SK-N-SH (cell line): ENCODE measurements around the gene RAB34. TPM values are rescaled to one million over a fixed set of nuclear protein-coding genes. Genes with fewer than 3 reads are reported as not detected.

Experiments used
- CTCF ChIA-PET: fragments of 300-600, 350-600 bp; formaldehyde crosslinking; extraction: SDS; loops from one replicate; lab custom pipeline; 2021; lab: Yijun Ruan, JAX
- POLR2A ChIA-PET: fragments of 350-600 bp; sonication (Branson Sonifier 250); formaldehyde crosslinking; extraction: SDS; loops from one replicate; lab custom pipeline; 2020; ENCODE audit warnings: antibody characterized with exemption, inconsistent platforms; lab: Yijun Ruan, JAX
- DNase-seq: peaks from one replicate; pipeline ENCODE4 v3.0.0; 2012
- H2AFZ ChIP-seq: fragments of 200-600 bp; sonication (generic); 2 replicates; pipeline ENCODE4 v1.8.1; 2016; ENCODE audit warnings: antibody characterized with exemption, mild to moderate bottlenecking, low read depth
- H3F3A ChIP-seq: fragments of 200-600 bp; sonication (generic); replicated peaks from 2 replicates; pipeline ENCODE3; 2016; ENCODE audit warnings: antibody characterized with exemption, mild to moderate bottlenecking; ENCODE audit not compliant: insufficient read depth
- H3K27ac ChIP-seq, 2 experiments: fragments of 200-500 bp in 1 of 2; fragments of 200-600 bp in 1 of 2; sonication (Bioruptor generic) in 1 of 2; sonication (generic), shearing (Covaris generic) in 1 of 2; 2 replicates each; pipeline versions ENCODE4 v1.5.1 to v1.6.1; 2014 to 2016; ENCODE audit warnings: low read depth in 2 of 2, inconsistent platforms in 1 of 2, low read length in 1 of 2, mild to moderate bottlenecking in 1 of 2, mixed read lengths in 1 of 2
- H3K27me3 ChIP-seq: fragments of 200-600 bp; sonication (generic), shearing (Covaris generic); 2 replicates; pipeline ENCODE4 v1.6.1; 2016; ENCODE audit warnings: mixed run types; ENCODE audit not compliant: insufficient read depth
- H3K36me3 ChIP-seq, 2 experiments: fragments of 200-500 bp in 1 of 2; fragments of 200-600 bp in 1 of 2; sonication (Bioruptor generic) in 1 of 2; sonication (generic) in 1 of 2; replicated peaks in 1 of 2; 2 replicates each; pipeline versions ENCODE3 to v1.5.1; 2014 to 2016; ENCODE audit warnings: low read length in 1 of 2, mild to moderate bottlenecking in 1 of 2; ENCODE audit not compliant: insufficient read depth in 2 of 2, control insufficient read depth in 1 of 2
- H3K4me1 ChIP-seq, 2 experiments: fragments of 200-500 bp in 1 of 2; fragments of 200-600 bp in 1 of 2; sonication (Bioruptor generic) in 1 of 2; sonication (generic), shearing (Covaris generic) in 1 of 2; 2 replicates each; pipeline versions ENCODE4 v1.5.1 to v1.6.1; 2014 to 2016; ENCODE audit warnings: low read depth in 1 of 2, low read length in 1 of 2, mixed run types in 1 of 2; ENCODE audit not compliant: insufficient read depth in 2 of 2, control insufficient read depth in 1 of 2
- H3K4me2 ChIP-seq: fragments of 200-600 bp; sonication (generic), shearing (Covaris generic); 2 replicates; pipeline ENCODE4 v1.6.1; 2017; ENCODE audit warnings: mixed run types
- H3K4me3 ChIP-seq, 2 experiments: fragments of 200-500 bp in 1 of 2; fragments of 200-600 bp in 1 of 2; sonication (Bioruptor generic) in 1 of 2; sonication (generic), shearing (Covaris generic) in 1 of 2; 2 replicates each; pipeline versions ENCODE4 v1.5.1 to v1.8.1; 2014 to 2016; ENCODE audit warnings: low read depth in 2 of 2, inconsistent platforms in 1 of 2, low read length in 1 of 2, mild to moderate bottlenecking in 1 of 2, mixed read lengths in 1 of 2, moderate library complexity in 1 of 2
- H3K79me2 ChIP-seq: fragments of 200-600 bp; sonication (generic); 2 replicates; pipeline ENCODE4 v1.8.1; 2017; ENCODE audit warnings: mild to moderate bottlenecking; ENCODE audit not compliant: insufficient read depth
- H3K9ac ChIP-seq: fragments of 200-600 bp; sonication (generic); 2 replicates; pipeline ENCODE4 v1.6.1; 2017; ENCODE audit warnings: mixed run types
- H3K9me2 ChIP-seq: fragments of 200-600 bp; sonication (generic); 2 replicates; pipeline ENCODE4 v1.6.1; 2017; ENCODE audit warnings: mixed run types
- H3K9me3 ChIP-seq: fragments of 200-600 bp; sonication (generic); 2 replicates; pipeline ENCODE4 v1.6.1; 2017; ENCODE audit warnings: mixed run types, mild to moderate bottlenecking, moderate library complexity
- H4K20me1 ChIP-seq: fragments of 200-600 bp; sonication (generic); 2 replicates; pipeline ENCODE4 v1.6.1; 2017; ENCODE audit warnings: mild to moderate bottlenecking, mixed run types; ENCODE audit not compliant: insufficient read depth
- CHD2 ChIP-seq: fragments of 150-350 bp; IDR thresholded peaks from 2 replicates; pipeline ENCODE4 v1.6.1; 2018; ENCODE audit warnings: low read length; ENCODE audit not compliant: partially characterized antibody
- CTCF ChIP-seq: fragments of 200-600 bp; sonication (generic); IDR thresholded peaks from 2 replicates; pipeline ENCODE4 v1.6.1; 2017; ENCODE audit warnings: antibody characterized with exemption, mild to moderate bottlenecking, moderate library complexity
- ELF1 ChIP-seq: IDR thresholded peaks from 2 replicates; pipeline ENCODE4 v1.4.0; 2012
- EP300 ChIP-seq, 2 experiments: IDR thresholded peaks; 2 replicates each; pipeline versions ENCODE4 v1.4.0 to v1.6.1; 2012; ENCODE audit warnings: borderline replicate concordance in 1 of 2, low read depth in 1 of 2, low read length in 1 of 2
- FOXM1 ChIP-seq: IDR thresholded peaks from 2 replicates; pipeline ENCODE4 v1.4.0; 2012; ENCODE audit warnings: low read depth, mild to moderate bottlenecking
- MXI1 ChIP-seq: IDR thresholded peaks from 2 replicates; pipeline ENCODE4 v1.6.1; 2012; ENCODE audit warnings: mild to moderate bottlenecking, low read depth, low read length, improper control_type of control experiment
- NFIC ChIP-seq: IDR thresholded peaks from 2 replicates; pipeline ENCODE4 v1.4.0; 2012; ENCODE audit warnings: borderline replicate concordance
- NRF1 ChIP-seq: IDR thresholded peaks from 2 replicates; pipeline ENCODE4 v1.6.1; 2012; ENCODE audit warnings: low read depth, mild to moderate bottlenecking, low read length
- PBX3 ChIP-seq: IDR thresholded peaks from 2 replicates; pipeline ENCODE4; 2012
- POLR2AphosphoS5 ChIP-seq: IDR thresholded peaks from 2 replicates; pipeline ENCODE4 v1.6.1; 2012; ENCODE audit warnings: low read depth, low read length
- RAD21 ChIP-seq: IDR thresholded peaks from 2 replicates; pipeline ENCODE4 v1.6.1; 2012; ENCODE audit warnings: mild to moderate bottlenecking, low read length
- RCOR1 ChIP-seq: fragments of 150-350 bp; IDR thresholded peaks from 2 replicates; pipeline ENCODE4 v1.6.1; 2017; ENCODE audit warnings: antibody characterized with exemption, low read length
- REST ChIP-seq: IDR thresholded peaks from 2 replicates; pipeline ENCODE4 v1.6.1; 2012; ENCODE audit warnings: mild to moderate bottlenecking, low read depth, low read length, moderate library complexity
- RFX5 ChIP-seq: IDR thresholded peaks from 2 replicates; pipeline ENCODE4 v1.6.1; 2012; ENCODE audit warnings: mild to moderate bottlenecking, improper control_type of control experiment, low read length
- SIN3A ChIP-seq: IDR thresholded peaks from 2 replicates; pipeline ENCODE4 v1.6.1; 2012; ENCODE audit warnings: low read depth, mild to moderate bottlenecking, low read length, moderate library complexity, borderline replicate concordance
- SMC3 ChIP-seq: IDR thresholded peaks from 2 replicates; pipeline ENCODE4 v1.6.1; 2012; ENCODE audit warnings: low read depth, low read length, improper control_type of control experiment
- TAF1 ChIP-seq: IDR thresholded peaks from 2 replicates; pipeline ENCODE4 v1.6.1; 2012; ENCODE audit warnings: low read depth, mild to moderate bottlenecking, low read length, moderate library complexity, borderline replicate concordance
- ZBTB33 ChIP-seq: IDR thresholded peaks from 2 replicates; pipeline ENCODE4 v1.4.0; 2012; ENCODE audit warnings: low read depth, borderline replicate concordance
- WGBS: methylation state at CpG from one replicate; pipeline ENCODE4 v1.1.6; 2017; ENCODE audit warnings: low lambda C conversion rate; 5-methylcytosine and 5-hydroxymethylcytosine counted together
- polyA plus RNA-seq, 3 experiments: library from polyadenylated mRNA; depleted of rRNA; stranded (reverse); fragments of >200 nt; gene quantifications; 2 replicates each; pipeline ENCODE4 v1.2.3, GENCODE V29; 2012
- TF ChIP-seq, protein P1 (sequence below): IDR thresholded peaks from 2 replicates; pipeline ENCODE4 v1.4.0; 2012; ENCODE audit warnings: low read depth
- TF ChIP-seq, protein P2 (sequence below): IDR thresholded peaks from 2 replicates; pipeline ENCODE4 v1.4.0; 2012; ENCODE audit warnings: low read depth, borderline replicate concordance

RAB34 gene
- polyA plus RNA-seq, 1 of the 3 experiments (the other 2 are of a cell fraction), result 0.18 TPM

DNA sequence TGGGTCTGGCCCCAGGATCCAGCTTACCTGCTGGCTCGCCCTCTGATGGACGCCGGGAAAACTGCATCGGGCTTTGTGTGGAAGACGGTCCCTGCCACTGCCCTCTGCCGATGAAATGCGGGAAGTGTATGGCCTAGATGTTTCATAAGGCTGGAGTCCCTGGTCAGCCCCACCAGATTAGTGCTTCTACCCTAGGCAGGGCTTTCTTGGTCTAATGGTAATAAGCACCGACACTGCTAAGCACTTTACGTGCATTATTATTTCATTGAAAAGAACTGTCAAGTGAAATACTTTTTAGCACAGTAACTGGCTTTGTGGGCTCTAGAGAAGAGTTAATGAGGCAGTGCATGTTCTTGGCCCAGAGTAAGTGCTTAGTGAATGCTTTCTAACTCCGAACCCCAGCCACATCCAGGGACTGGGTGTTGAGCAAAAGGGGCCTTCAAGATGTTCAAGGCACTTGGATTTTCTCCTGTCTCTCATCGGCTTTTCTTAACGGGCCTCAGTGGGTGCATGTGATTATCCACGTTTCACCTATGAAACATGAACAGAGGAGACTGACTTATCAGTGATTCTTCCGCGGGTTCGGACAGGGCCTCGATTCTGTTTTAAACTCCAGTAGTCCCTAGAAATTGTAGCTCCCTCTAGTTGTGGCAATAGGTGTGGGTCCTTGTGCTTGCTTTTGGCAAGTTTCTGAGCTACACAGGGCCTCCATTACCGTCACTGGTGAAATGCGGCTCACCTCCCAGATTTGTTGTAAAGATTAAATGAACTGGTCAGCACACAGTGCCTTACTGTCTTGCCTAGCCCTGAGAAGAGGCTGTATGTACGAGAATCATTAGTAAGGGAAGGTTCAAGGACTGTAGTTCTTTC lies 32.7 kb upstream of the RAB34 start:
- H2AFZ ChIP-seq, result no peak overlapping the region
- peaks cover 22 to 32% of the 10 kb centered on the region in 2 experiments; a peak in 3 of 4 replicates for H3K4me1 ChIP-seq
- H3K27ac ChIP-seq, result peak overlapping the region; percentile 36 to 44; a peak in 2 of 4 replicates
- no peak overlapping the region for H3K4me2 ChIP-seq
- WGBS, result 37% methylated on average over 20 of the region's 20 CpGs
- H3K27me3 ChIP-seq, result no peaks in the 10 kb centered on the region
- DNase-seq, result peak; percentile 87
- ChIA-PET POLR2A (interaction anchor here (0.6 to 2.9 kb wide), 2 partner anchors 23 to 31 kb away, joined by 3 to 52 read pairs; partner anchors contain the start of genes NEK8, RPL23A and TLCD1), CTCF (interaction anchor here (0.6 to 20.4 kb wide), 29 partner anchors 9 to 213 kb away, joined by 3 to 612 read pairs (median 4); partner anchors contain the start of genes BLTP2, DHRS13, FLOT2 and NEK8)
- peak overlapping the region; percentile 41; the same call in 1 of the 2 replicates for H3K9ac ChIP-seq
- H3K79me2 ChIP-seq, result peaks cover 44% of the 10 kb centered on the region
- peaks cover 27% of the 10 kb centered on the region for H3F3A ChIP-seq
- no peaks in the 10 kb centered on the region for H3K9me2 ChIP-seq
- peaks cover 34 to 41% of the 10 kb centered on the region in 2 experiments for H3K36me3 ChIP-seq
- peak overlapping the region in 1 of 2 experiments; percentile 33; a peak in 1 of 4 replicates for H3K4me3 ChIP-seq
- H3K9me3 ChIP-seq, result no peaks in the 10 kb centered on the region
- TF ChIP-seq ELF1 (no peak), EP300 (IDR thresholded peaks at IDR 0.05; ENCODE audit: borderline replicate concordance in 1 of 2, low read depth in 1 of 2, low read length in 1 of 2) (peak in 1 of 2 experiments; percentile 18; a peak in 1 of 4 replicates), PBX3 (peak; percentile 15; the same call in 1 of the 2 replicates), RCOR1 (peak; percentile 23; the same call in 1 of the 2 replicates), FOXM1 (no peak), RFX5 (peak; percentile 40; the same call in 1 of the 2 replicates), RAD21 (peak; percentile 86), CHD2 (peak; percentile 78), NRF1 (0 out of 2 replicates have a peak, but pooled peaks have one; percentile 5), ZBTB33 (no peak), TAF1 (no peak), CTCF (peak; percentile 97), POLR2AphosphoS5 (peak; percentile 42; the same call in 1 of the 2 replicates), NFIC (no peak), MXI1 (peak; percentile 42; the same call in 1 of the 2 replicates), SIN3A (peak; percentile 72; the same call in 1 of the 2 replicates), REST (no peak), SMC3 (peak; percentile 97)
- TF ChIP-seq, protein P1, sequence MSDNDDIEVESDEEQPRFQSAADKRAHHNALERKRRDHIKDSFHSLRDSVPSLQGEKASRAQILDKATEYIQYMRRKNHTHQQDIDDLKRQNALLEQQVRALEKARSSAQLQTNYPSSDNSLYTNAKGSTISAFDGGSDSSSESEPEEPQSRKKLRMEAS, result peak; percentile 49; the same call in 1 of the 2 replicates
- TF ChIP-seq, protein P2, sequence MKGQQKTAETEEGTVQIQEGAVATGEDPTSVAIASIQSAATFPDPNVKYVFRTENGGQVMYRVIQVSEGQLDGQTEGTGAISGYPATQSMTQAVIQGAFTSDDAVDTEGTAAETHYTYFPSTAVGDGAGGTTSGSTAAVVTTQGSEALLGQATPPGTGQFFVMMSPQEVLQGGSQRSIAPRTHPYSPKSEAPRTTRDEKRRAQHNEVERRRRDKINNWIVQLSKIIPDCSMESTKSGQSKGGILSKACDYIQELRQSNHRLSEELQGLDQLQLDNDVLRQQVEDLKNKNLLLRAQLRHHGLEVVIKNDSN, result no peak
- H4K20me1 ChIP-seq, result peaks cover 62% of the 10 kb centered on the region
